ENCODE results near the gene SRRM1.
"Not testable (repeated sequence)": the region's sequence is repeated elsewhere in the genome, so short reads cannot be mapped to it uniquely, and the experiment has no call there.

Gene SRRM1

DNA sequence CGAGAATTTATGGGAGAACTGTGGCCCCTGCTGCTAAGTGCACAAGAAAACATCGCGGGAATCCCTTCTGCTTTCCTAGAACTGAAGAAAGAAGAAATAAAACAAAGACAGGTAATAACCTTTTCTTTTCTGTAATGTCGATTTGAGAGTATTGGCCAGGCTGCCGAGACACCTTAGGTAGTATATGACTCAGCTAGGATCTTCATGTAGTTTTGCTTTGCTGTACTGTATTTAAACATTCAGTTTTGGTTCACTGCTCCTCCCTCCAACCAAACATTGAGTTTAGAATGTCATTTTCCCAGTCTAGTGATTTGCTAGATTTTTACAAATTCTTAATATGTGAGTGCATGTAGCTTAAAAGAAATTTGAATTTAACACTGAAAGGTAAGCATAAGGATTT is 5.8 kb downstream of the SRRM1 start:
- no peak for DNase-seq (ENCODE audit: low spot score)

DNA sequence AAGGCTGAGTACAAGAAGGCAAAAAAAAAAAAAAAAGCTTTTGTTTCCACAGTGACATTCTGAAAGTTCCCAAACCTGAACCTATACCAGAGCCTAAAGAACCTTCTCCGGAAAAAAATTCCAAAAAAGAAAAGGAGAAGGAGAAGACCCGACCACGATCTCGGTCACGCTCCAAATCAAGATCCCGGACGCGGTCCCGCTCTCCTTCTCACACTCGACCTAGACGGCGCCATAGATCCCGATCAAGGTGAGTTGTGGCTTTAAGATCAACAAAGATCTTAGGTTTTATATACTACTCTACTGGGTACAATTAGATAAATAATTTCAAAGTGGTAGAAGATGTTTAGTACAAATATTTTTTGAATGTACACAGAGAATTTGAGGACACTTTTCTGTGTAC is 9.3 kb downstream of the SRRM1 start:
- no peak for DNase-seq (ENCODE audit: low spot score)

DNA sequence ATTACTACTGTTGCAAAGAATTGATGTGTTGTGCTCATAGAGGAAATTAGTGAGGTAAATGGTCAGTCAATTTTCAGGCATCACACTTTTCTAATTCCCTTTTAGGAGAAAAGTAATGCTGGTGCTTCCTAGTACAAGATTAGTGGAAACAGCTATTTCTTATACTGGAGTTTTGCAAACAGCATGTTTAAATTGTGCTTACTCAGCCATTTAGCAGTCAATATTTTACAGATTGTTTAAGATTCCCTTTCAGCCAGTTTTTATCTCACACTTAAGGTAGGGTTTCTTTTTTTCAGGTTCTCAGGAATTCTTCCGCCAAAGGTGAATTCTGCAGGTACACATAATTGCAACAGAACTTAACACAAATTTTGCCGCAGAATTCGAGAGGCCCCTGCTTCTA is 10.9 kb downstream of the SRRM1 start:
- no peak for DNase-seq (ENCODE audit: low spot score)

DNA sequence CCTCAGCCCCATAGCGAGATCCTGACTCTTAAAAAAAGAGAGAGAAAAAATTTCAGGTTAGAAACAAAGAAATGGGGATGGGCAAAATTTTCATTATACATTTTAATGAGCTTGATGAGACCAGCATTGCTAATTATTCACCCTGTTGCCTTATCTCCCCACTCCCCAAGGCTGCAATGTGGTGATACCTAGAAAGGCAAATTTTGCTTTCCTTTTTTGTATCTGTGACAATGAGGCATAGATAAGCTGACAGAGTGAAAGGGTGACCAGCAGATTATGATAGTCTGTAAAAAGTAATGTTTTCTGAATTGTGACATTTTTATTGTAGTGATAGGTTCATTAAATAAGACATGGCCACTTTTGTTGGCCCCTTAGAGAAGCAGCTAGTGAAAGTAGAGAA is 12.9 kb downstream of the SRRM1 start:
- DNase-seq (ENCODE audit: low spot score), result no peak

DNA sequence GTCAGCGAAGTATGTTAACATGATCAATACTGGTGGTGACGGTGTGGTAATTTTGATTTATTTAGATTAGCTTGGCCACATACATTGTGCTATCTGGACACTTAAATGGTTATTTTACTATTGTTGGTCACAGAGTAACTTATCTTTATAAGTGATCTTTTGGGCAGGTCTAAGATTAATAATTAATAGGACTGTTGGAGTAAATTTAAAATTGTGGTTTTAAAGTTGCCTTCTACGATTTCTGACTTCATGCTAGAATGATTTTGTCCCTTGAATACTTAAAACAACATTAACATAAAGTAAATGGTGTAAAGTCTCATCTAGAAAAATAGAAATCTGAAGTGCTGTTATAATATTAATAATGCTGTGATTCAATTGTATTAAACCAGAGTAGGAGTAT is 14.7 kb downstream of the SRRM1 start:
- DNase-seq (ENCODE audit: low spot score), result no peak

DNA sequence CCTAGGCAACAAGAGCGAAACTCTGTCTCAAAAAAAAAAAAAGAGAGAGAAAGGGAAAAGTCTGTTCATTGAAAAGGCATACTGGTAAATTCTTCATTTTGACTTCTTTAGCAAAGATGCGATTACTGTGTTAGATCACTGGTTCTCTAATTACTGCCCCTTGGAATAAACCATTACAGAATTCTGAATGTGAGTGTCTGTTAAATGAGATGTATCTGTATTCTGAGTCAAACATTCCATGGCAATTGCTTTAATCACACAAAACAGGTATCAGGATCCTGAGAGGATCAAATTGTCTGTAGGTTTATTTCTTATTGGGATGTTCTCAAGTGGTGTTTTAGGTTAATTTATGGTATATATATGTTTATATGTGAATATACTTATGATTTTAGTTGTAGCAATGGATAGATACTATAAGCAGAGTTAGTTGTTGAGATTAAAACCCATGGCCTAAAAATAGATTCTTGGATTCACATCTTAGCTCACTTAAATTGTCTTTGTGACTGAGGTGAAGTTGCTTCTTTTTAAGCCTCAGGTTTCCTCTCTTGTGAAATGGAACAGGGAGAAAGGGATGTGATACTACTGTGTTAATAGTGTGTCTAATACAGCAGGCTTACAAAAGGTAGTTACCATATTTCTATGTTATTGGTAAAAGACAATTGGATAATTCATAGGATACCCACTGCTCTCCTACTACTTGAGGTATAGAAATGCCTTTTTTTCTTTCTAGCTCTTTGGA is 16.2 kb downstream of the SRRM1 start:
- DNase-seq (ENCODE audit: low spot score), result no peak

DNA sequence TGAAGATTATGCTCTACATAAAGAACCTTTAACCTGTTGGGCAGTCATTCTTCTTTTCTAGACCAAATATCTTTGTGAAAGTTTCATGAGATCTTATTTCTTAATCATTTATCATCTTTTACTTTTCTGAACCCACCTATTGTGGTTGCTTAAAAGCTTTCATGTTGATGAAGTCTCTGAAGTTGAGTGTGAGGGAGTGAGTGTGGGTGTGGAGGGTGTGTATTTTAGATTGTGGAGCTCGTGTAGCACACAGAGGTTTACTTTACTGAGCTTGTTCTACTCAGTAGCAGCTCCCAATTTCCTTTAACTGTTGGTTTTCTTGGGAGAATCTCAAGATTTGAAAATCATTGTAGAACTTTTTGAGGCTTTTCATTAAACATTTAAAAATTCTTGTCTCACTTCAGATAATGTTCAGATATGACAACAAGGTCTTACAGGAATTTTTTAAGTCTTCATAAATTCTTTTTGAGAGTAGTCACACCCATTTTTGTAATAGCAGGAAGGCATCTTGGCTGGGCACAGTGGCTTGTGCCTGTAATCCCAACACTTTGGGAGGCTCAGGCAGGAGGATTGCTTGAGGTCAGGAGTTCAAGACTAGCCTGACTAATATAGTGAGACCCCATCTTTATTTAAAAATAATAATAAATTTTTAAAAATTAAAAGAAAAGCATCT is 17.0 kb downstream of the SRRM1 start:
- no peak for DNase-seq (ENCODE audit: low spot score)

DNA sequence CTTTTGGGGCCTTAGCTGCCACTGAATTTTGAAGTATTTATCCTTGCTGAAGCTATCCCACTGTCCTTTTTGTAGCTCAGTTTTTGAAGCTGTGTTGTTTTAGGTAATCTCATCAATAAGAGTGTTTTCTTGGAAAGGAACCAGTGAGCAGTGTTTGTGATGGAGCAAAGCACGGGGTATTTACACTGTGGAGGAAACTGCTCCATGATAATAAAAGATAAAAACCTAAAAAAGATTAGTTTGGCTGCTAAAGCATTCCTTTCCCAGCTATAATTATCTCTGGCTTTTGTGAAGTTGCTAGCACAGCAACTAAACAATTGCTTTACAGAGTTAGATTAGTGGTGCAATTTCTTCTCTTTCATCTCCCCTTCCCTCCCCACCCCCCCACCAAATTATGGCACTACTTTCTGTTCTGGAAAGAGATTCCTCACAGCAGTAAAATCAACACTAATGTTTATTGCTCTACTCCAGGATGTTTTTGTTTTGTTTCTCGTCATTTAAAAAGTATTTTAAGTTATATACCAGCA is 21.5 kb downstream of the SRRM1 start:
- DNase-seq (ENCODE audit: low spot score), result no peak

DNA sequence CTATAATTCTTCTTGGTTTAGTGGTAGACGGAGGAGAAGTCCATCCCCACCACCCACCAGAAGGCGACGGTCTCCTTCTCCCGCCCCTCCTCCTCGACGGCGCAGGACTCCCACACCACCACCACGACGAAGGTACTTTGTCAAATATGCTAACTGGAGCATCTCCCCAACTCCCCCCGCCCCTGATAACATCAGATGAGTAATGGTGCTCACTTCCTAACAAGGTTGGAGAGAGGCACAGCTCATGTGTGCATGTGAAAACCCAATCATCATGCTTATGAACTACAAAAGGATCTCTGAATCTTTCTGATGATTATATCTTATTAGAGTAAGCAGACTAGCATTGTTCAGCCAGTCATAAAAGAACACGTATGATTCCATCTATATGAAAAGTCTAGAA is 23.7 kb downstream of the SRRM1 start:
- no peak for DNase-seq (ENCODE audit: low spot score)

DNA sequence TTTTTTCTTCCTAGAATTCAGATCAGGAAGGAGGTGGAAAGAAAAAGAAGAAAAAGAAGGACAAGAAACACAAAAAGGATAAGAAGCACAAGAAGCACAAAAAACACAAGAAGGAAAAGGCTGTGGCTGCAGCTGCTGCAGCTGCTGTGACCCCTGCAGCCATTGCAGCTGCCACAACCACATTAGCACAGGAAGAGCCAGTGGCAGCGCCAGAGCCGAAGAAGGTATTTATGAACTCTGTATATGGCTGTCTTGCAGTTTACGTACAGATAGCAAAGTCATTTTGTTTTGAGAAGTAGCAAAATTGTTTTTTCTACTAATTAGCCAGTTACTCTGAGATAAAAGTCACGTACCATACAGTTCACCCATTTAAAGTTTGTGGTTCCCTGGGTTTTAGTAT is 28.3 kb downstream of the SRRM1 start:
- not testable (repeated sequence) for DNase-seq (ENCODE audit: low spot score)

DNA sequence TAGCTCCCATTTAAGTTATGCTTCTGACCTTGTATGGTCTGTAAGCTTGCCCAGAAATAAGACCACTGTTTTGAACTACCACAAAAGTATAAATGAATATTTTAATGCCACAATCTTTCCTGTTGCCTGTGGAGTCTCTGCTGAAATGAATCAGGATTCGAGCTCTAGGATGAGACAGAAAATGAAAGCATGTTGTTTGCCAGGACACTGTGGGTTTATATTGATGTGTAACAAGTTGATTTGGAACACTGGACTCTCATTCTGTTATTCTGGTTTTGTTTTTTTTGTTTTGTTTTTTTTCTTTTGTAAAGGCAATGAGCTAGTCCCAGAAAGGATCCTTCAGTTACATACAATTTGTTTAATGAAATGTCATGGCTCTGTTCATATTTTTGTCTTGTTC is 29.6 kb downstream of the SRRM1 start:
- not testable (repeated sequence) for DNase-seq (ENCODE audit: low spot score)

DNA sequence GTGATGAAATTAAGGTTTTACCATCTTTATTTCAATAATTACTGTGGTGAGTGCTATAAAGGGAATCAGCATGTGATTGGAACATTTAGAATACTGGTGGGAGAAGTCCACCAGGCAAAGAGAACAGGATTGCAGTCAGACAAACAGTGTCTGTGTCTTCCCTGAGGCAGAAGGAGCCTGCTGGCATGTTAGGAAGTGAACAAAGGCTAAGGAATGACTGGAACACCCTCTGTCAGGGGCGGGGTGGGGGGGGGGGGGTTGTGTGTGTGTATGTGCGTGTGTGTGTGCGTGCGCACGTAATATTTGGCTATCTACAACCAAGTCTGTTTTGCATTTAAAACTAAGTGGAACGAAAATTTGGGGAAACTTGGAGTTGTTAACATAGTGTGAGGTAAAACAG is 30.2 kb downstream of the SRRM1 start:
- no peak for DNase-seq (ENCODE audit: low spot score)

DNA sequence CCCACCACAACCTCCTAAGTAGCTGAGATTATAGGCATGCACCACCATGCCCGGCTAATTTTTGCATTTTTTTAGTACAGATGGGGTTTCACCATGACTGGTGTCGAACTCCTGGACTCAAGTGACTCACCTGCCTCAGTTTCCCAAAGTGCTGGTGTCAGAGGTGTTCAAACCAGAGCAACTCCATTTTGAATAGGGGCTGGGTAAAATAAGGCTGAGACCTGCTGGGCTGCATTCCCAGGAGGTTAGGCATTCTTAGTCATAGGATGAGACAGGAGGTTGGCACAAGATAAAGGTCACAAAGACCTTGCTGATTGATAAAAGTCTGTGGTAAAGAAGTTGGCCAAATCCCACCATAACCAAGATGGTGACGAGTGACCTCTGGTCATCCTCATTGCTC is 35.3 kb downstream of the SRRM1 start:
- DNase-seq (ENCODE audit: low spot score), result not testable (repeated sequence)

DNA sequence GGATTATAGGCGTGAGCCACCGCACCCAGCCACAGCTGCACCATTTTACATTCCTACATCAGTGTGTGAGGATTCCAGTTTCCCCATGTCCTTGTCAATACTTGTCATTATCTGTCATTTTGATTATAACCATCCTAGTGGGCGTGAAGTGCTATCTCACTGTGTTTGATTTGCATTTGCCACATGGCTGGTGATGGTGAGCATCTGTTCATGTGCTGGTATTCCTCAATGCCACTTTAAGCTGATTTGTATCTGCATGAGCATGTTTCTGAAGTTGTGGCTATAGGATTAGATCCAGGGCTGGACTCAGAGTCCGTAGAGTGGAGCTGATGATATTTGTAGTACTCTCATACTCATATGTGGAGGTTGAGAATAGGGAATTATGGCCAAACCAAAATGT is 36.6 kb downstream of the SRRM1 start:
- DNase-seq (ENCODE audit: low spot score), result no peak

DNA sequence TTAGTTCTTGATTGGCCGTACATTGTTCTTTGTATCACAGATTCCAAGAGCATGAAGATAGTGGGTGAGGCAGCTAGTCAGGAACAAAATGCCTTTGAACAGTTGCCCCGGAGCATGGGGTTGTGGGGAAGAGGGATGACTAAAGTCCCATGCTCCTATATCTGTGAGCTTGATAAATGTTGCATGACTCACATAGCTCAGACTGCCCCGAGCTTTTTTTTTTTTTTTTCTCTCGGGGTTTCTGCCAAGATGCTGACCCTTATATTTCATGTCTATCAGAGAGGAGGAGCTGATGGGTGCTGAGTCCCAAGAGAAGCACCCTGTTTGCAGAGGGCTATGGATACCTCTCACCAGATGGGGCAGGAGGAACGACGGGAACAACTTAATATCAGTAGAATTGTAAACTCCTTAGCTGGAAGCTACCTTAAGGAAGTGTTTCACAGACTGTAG is 40.6 kb downstream of the SRRM1 start:
- DNase-seq (ENCODE audit: low spot score), result no peak

DNA sequence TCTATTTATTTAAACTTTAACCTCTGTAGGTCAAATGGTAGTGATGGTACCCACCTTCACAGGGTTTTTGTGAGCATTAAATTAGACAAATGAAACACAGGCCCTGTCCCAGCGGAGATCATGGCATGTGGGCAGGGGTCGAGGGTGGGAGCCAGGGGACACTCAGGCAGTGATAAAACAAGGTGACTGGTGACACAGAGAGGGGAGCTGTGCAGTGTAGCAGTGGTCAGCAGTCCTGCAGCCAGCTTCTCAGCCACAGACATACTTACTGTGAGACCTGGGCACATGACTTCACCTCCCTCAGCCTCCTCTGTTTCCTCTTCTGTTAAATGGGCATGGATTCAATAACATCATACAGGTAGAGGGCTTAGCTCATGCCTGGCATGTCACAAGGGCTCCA is 44.9 kb downstream of the SRRM1 start:
- DNase-seq (ENCODE audit: low spot score), result no peak

DNA sequence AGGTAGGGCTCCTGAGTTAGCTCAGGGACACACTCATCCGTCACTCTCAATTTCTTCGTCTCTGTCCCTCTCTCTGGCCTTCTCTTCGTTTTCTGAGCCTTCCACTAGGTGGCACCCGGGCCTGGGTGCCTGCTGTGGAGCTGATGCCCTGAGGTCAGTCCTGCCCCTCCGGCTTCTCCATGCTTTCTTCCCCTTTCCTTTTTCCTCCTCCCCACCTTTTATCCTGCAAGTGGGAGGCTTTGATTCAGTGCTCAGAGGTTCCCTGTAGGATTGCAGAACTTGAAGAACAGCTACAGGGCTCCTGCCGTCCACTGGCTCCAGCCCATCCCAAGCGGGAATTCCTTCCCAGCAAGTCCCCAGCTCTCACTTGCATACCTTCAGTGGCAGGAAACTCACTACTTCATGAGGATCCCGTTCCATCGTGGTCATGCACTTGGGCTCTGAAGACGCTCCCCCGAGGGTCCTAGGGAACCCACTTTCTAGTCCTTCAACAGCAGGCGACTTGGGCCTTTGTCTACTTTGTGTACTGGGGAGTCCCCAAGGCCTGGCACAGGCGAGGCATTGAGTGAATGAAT is 45.6 kb downstream of the SRRM1 start:
- DNase-seq (ENCODE audit: low spot score), result peak; percentile 74

DNA sequence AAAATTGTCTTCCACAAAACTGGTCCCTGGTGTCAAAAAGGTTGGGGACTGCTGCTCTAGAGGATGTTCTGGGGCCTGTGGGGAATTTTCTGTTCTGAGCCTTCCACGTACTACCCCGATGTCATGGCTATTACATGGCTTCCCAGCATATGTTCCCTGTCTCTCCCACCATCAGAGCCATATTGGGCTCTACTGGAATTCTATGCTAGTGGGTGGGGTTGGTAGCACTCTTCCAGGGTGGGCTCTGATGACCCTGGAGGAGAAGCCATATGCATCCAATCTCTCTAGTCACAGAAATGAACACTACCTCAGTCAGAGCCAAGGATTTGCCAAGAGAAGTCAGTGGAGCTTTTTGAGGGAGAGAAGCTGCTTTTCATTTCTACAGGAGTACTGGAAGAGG is 47.9 kb downstream of the SRRM1 start:
- no peak for DNase-seq (ENCODE audit: low spot score)

DNA sequence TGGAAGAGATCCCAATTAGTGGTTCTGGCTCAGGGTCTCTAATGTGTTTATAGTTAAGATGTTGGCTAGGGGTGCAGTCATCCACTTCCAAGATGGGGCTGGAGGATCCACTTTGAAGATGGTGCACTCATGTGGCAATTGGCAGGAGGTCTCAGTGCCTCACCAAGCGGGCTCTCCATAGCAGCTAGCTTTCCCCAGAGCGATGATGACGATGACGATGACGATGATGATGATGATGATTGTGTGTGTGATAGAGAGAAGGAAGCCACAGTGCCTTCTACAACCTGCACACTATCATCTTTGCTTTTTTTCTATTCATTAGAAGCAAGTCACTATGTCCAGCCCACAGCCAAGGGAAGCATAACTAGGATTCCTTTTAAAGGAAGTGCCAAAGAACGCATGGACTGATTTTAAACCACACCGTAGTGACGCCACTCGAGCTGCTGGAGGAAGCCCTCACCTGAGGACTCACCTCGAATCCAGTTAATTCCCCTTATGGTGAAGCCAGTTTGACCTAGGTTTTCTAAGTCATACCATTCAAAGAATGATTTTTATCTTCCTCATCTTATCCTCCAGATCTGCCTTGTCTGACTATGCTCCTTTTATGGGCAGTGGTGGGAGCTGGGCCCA is 49.4 kb downstream of the SRRM1 start:
- no peak for DNase-seq (ENCODE audit: low spot score)

DNA sequence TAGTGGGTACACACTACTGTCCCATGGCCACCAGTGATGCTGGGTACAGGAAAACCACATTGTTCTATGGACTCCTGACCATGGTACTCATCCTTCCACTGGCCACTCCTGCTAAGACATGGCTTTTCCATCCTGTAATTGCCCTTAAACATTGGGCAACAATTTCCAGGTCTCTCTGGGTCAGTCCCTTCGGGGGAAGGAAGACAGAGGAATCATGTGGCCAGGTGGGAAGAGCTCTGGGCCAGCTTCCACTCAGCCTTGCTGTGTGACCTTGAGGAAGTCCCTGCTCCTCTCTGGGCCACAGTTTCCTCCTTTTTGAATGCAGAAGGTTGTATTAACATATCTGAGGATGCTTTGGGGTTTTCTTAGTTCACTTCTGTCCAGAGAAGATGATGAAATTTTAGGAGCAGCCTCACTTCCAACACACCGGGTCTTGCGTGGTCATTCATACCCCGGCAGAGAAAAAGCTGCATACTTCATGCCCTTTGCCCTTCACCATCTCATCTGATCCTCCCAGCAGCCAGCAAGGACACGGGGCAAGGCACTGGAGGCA is 50.8 kb downstream of the SRRM1 start:
- no peak for DNase-seq (ENCODE audit: low spot score)

DNA sequence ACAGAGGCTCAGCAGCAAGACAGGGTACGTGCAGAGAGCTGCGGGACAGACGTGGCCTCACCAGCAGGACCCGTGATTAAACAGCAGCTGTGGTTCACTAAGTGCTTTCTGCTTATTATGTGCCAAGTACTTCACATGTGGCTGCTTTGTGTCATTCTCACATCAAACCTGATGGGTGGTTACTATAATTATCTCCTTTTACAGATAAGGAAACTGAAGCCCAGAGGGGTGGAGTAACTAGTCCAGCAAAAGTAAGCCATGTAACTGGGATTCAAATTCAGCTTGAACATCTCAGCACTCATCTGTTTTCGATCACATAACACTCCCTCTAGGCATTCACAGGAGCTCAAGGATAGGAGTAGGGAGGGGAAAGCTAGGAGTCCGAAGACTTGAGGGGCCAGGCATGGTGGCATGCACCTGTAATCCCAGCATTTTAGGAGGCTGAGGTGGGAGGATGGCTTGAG is 51.3 kb downstream of the SRRM1 start:
- no peak for DNase-seq (ENCODE audit: low spot score)

DNA sequence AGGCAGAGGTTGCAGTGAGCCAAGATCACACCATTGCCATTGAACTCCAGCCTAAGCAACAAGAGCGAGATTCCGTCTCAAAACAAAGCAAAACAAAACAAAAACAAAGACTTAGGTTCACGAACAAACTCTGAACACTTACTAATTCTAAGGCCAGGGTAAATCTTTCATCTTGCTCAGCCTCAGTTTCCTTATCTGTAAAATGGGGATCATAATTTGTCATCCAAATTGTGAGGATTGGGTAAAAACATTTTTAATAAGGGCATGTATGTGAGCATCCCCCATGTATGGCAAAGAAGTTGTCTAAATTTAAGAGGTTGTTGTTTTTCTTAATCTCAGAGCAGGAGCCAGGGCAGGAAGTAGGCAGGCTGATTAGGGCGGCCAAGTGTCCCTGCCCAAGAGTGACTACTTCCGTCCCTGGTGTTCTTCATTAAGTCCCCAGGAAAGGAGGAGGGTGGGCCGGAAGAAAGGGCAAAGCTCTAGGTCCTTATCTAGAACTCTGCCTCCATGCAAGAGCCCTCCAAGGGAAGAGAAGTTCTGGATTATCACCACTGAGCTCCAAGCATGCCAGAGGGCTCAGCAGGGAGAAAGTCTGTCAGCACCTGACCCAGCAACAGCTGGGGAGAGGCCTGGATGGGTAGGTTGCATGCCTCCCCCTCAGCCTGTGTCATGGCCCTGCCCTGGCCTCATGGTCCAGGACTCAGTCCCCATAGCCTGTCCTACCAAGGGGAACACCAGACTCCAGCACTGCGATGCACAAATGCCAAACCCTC is 52.3 kb downstream of the SRRM1 start:
- DNase-seq (ENCODE audit: low spot score), result peak; percentile 29
